DMS53 treated with DMSO at 0.1 percent for 48 hours (cell line): Measurements from ENCODE around the gene CDH23.

Experiments
- DNase-seq: peaks from one replicate; lab custom pipeline; 2025; ENCODE audit not compliant: unreplicated experiment; lab: John Stamatoyannopoulos, UW

The CDH23 gene

DNA sequence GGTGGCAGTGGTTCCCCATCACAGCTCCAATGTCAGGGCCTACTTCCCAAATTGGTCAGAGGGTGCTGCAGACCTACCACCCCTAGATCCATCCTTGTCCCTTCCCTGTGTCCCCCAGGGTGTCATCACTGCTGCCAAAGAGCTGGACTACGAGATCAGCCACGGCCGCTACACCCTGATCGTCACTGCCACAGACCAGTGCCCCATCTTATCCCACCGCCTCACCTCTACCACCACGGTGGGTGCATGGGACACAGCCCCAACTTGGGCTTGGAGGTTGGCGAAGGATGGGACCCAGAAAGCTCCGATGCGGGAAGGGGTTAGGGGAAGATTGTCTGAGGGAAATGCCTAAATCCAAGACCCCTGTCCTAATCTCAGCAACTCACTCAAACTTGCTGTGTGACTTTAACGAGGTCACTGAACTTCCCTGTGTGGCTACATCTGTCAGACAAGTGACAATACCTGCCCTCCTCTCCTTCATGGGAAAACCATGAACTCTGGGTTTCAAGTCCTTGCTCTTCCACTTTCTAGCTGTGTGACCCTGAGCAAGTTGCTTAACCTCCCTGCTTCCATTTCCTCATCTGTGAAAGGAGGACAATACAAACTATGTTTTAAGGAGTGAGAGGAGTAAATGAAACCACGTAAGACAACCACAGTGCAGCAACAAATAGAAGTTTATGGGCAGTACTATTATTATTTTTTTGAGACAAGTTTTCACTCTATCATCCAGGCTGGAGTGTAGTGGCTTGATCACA is 381.5 kb downstream of the CDH23 start:
- no peak for DNase-seq

DNA sequence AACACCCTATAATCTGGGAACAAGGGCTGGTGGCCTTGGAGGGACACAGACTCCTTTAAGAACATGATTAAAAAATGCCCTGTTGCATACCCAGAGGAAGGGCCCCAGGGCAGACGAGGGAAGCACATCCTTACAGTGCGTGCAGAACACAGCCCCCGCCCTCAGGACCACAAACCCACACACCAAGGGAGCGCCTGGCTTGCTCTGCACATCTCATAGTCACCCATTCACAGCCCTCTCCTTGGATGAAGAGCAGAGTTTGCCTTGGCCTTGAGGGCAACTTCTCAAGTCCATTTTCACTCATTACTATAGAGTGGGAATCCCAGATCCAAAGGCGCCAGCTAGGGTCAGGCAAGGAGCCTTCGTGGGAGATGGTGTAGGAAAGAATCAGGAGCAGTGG is 382.9 kb downstream of the CDH23 start:
- DNase-seq = no peak

DNA sequence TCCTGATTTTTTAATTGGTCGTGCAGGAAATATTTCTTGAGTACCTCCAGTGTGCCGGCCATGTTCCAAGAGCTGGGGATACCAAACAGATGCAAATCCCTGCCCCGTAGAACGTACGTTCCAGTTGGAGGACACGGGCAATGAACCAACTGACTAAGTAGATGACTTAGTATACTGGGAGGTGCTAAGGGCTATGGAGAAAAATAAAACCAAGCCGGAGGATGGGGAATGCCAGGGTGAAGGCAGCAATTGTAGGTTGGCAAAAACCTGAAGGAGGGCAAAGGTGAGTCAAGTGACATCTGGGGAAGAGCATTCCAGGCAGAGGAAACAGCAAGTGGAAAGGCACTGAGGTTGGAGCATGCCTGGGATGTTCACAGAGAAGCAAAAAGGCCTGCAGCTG is 383.4 kb downstream of the CDH23 start:
- no peak for DNase-seq

GRCh38 chr10:71780719-71781118 is 384.0 kb downstream of the CDH23 start:
- no peak for DNase-seq

DNA sequence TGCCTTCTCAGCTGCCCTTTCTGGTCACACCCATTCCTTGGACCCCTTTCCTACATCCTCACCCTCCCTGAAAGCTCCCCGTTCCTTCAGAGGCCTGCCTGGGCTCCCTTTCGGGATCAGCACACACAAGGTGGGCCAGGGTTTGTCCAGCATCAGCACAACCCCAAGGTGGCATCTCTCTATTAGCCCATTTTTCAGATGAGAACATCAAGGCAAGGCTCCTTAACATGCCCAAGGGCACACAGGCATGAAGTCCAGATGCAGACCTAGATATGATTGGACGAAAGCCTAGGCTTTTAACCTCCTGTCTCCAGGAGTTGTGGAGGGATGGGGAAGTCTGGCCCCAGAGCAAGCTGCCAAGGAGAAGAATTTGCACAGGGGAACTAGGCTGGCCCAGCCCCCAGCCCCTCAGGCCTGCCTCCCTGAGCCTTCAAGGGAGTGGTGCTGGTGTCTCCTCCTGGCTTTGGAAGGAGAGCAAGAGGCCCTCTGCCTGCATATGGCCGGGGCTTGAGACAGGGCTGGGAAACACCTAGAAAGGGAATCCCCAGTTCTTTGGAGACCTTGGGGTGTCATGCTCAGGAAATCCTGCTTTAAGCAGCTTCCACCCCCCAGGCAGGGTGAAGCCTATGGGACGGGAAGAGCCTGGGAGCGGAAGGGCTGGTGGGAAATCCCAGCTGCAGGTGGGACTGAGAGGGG is 385.6 kb downstream of the CDH23 start:
- DNase-seq = no peak

DNA sequence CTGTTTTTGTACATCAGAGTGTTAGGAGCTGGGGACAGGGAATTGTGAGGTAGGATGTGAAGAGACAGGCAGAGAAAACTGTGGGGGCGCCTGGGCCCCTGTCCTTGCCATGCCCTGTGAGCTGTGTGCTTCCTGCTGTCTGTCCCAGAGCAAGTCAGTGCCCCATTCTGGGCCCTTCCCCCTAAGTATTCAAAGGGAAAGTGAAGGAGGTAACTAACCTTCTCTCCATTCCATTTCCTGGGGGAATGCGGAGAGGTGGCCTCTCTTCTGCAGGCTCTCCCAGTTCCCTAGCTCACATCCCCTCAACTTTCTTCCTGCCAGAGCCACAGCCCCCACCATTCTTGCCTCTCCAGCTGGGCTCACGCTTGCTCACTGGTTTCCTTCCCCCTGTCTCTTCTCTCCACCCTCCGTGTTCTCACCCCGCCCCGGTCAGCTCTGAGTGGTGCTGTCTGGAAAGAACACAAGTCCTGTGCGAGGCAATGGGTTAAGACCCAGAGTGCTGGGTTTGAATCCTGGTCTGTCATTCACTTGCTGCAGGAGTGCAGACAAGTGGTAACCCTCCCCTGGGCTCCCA is 386.3 kb downstream of the CDH23 start:
- DNase-seq = no peak

- DNase-seq = no peak
Measured at GRCh38 chr10:71783917-71784678, 387.4 kb downstream of the CDH23 start.

GRCh38 chr10:71784679-71785272 is 388.1 kb downstream of the CDH23 start:
- DNase-seq = no peak

- no peak for DNase-seq
Measured at GRCh38 chr10:71788954-71789353, 392.2 kb downstream of the CDH23 start.

DNA sequence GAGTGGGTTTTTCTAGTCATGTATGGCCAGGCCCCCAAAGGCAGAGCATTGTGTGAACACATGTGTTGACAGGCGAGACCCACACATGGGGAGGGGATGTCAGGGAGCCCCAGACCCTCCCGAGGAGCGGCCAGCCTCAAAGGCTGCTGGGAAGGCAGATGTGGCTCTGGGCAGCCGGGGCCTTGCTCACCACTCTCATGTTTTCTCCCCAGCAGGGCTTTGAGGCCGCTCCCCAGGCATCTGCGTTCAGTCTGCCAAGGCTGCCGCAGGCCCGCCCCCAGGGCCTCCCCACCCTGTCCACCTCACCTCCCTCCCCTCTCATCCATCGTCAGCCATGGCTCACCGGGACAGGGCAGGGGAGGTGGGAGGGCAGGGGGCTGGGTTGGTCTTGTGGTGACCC is 393.2 kb downstream of the CDH23 start:
- no peak for DNase-seq

DNA sequence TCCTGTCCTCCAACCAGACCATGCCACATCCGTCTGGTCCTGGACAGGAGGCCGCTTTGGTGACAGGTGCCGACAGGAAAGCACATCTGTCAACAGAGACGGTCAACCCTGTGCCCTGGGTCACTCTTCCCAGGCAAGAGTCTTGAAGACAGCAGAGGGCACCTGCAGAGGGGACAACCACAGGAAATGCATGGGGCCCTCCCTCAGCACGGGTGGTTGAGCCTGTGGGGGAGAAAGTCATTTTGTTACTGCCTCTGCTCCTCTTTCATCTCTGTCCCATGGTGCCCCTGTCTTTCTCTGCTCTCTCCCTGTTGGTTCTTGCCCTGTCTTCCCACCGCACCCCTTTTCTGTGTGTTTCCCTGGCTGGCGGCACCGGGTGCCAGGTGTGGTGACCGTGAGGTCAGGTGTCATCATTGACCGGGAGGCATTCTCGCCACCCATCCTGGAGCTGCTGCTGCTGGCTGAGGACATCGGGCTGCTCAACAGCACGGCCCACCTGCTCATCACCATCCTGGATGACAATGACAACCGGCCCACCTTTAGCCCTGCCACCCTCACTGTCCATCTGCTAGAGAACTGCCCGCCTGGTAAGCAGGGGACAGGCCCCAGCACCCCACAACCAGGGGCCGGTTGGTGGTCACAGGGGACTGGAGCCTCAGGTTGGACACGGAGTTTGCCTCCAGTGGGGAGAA is 394.2 kb downstream of the CDH23 start:
- DNase-seq = no peak

DNA sequence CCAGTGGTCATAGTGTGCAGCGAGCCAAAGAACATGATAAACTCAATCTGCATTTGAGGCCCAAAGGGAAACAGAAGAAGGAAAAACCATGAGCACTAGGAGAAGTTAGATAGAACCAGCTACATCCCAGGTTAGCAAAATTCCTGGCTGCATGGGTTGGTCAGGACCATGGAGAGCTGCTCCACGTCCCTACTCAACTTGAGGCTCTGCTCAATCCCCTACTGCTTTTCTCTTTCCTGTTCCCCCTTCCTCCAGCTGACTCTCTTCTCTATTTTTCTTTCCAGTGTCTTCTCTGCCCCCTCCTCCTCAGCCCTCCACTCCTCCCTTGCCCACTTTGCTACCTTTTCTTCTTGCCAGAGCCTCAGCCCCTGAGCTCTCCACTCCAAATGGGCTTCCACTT is 398.5 kb downstream of the CDH23 start:
- no peak for DNase-seq

DNA sequence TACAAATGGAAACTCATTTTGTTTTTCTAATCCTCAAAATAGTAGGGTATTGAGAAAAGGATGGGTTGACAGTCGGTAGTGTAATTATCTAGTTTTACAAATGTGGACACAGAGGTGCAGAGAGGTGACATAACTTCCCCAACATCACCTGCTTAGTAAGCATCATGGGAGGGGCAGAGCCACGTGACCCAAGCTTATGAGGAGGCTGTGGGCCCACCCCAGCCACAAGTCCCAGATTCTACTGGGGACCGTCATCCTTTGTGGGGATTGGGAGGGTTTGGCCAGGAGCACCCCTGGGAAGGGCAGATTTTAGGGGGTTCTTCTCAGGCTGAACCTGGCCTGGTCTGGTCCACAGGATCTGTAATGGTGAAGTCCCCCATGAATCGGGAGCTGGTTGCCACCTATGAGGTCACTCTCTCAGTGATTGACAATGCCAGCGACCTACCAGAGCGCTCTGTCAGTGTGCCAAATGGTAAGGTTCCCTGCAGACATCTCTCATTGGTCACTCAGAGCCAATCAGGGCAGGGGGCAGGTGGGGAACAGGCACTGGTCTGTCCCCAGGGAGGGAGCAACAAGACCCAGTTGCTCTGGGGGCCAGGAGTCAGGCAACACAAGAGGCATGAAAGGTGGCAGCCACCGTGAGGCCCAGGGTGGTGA is 400.2 kb downstream of the CDH23 start:
- no peak for DNase-seq

- DNase-seq = no peak
Measured at GRCh38 chr10:71797533-71798307, 401.0 kb downstream of the CDH23 start.

GRCh38 chr10:71798308-71798624 is 401.5 kb downstream of the CDH23 start:
- DNase-seq = no peak

- DNase-seq = no peak
Measured at GRCh38 chr10:71799112-71799511, 402.4 kb downstream of the CDH23 start.

GRCh38 chr10:71799608-71800453 is 403.1 kb downstream of the CDH23 start:
- DNase-seq = no peak

DNA sequence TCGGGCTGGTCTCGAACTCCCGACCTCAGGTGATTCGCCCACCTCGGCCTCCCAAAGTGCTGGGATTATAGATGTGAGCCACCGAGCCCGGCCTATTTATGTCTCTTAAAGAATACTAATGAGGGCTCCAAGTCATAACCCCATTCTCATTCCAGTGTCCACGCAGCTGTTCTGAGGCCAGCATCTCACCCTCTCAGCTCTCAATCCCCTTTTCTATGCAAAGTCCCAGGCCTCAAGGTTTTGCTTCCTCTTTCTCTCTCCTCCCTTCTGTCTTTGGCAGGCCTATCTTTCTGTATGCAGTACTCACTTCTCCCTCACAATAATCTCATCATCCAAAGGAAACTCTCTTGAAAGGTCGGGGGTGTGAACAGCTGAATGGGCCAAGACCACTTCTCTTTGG is 404.6 kb downstream of the CDH23 start:
- no peak for DNase-seq

GRCh38 chr10:71802235-71802634 is 405.5 kb downstream of the CDH23 start:
- DNase-seq = no peak
